ENCODE data around the gene SIX3.

Gene SIX3
- total RNA-seq, result 0 to 0.09 reads per million in 2 donors

DNA sequence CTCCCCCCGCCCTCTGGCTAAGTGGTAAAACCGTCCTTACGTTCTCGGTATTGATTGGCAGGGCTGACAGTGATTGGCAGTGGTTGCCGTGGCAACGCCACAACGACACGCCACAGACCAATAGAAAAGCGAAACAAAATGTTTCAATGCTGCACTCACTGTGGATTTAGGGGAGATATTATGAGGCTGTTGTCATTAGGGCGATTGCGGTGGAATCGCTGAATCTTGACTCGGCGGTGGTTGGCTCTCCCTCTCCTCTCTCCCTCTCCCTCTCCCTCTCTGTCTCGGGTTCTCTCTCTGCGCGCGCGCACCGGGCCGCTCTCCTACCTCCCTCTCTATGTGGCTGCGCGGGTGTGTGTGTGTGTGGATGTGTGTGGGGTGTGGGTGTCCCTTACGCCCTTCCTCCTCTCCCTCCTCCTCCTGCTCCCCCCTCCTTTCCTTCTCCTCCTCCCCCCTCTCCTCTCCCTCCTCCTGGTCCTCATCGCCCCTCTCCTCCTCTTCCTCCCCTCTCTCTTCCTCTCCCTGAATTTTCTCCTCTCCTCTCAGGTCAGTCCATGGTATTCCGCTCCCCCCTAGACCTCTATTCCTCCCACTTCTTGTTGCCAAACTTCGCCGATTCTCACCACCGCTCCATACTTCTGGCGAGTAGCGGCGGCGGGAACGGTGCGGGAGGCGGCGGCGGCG is at the start of gene SIX3:
Gene SIX3 (plus strand): TSS at position 152 of the 684 bp plus-strand sequence. CDS start 403 bp downstream, at position 555.
- DNase-seq, result no peak

DNA sequence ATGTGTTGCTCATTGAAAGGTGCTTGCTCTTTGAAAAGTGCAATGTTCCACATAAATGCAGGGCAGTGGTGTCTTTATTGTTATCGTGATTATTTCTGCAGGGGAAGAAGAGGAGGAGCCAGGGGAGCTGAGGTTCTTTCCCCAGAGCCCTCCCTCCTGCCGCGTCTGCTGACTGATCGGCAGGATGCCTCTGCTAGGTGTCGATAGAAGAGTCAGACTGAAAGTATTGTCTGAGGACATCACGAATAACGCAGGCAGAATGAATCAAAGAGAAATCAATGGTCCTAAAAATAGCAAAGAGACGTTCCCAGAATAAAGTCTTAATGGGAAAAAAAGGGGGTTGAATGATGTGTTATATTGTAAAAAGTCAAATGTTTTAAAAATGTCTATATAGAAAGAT is 47.4 kb upstream of the SIX3 start:
- DNase-seq, result no peak

GRCh38 chr2:44895061-44895460 is 46.4 kb upstream of the SIX3 start:
- no peak for DNase-seq

DNA sequence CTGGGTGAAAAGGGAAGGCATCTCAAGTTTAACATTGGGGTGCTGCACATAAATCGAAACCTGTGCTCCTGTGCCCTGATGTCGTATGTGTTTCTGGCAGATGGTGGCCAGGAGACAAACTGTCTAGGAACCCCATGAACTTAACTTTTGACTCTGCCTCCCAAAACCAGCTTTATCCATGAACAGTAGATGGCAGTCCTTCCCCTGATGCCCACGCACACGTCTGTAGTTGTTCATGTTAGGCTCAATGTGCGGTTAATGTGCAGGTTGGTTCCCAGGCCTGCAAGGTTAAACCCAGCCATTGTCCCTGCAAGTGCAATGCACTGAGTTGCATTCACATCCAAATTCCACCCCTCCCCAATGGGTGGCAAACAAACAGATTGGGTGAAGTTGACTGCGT is 44.1 kb upstream of the SIX3 start:
- no peak for DNase-seq

GRCh38 chr2:44902217-44903137 is 39.0 kb upstream of the SIX3 start:
- DNase-seq, result no peak

DNA sequence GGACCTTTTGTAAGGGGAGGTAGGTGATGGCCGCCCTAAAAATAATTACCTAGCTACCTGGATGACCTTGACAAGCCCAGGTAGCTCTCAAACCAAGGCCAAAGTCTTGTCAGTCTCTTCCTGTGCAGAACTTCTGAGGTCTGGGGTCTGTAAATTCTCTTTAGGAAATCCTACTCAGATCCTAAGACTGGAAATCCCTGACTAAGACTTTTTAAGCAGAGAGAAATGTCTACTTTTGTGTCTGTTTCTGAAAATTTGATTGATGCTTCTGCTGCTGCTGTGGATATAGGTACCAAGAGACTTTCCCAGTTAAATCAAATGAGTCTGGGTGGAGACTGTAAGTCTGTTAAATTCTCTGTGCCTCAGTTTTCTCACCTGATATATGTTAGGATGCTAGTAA is 36.9 kb upstream of the SIX3 start:
- no peak for DNase-seq

GRCh38 chr2:44906972-44907371 is 34.5 kb upstream of the SIX3 start:
- no peak for DNase-seq

GRCh38 chr2:44909831-44910230 is 31.7 kb upstream of the SIX3 start:
- no peak for DNase-seq

DNA sequence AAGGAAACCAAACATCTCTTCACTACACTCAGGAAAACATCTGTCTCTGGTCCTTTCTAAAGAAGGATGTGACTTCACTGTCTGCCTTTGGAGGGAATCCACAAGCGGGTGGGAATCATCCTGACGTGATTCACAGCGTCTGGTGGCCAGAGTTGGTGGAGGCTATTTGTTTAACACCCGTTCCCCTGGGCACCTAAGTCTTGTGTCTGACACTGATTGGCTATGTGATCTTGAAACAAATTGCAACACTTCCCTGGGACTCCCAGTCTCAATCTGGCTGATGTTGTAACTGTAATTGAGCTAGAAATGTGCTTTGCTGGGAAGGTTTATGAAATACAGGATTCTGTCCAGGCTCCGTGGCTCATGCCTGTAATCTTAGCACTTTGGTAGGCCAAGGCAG is 28.8 kb upstream of the SIX3 start:
- DNase-seq, result no peak

GRCh38 chr2:44916291-44916690 is 25.2 kb upstream of the SIX3 start:
- DNase-seq, result no peak

- no peak for DNase-seq
These were observed 23.3 kb upstream of the SIX3 start for GRCh38 chr2:44918095-44918775.

DNA sequence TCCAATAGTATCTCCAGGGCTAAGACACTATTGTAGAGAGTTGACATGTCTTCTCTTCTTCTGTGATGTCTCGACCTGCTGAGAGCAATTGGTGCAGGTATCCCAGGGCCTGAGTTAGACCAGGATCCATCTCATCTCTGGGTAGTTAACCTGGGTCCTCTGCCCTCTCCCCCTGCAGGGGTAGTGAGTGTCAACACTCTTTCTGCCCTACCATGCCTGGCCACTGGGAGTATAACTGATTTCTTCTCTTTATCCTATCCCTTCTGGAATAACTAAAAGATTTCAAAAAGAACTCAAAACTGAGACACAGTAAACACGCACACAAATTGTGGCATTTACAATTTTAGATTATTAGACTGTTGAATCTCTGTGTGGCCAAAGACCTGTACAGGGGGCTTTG is 20.8 kb upstream of the SIX3 start:
- no peak for DNase-seq

DNA sequence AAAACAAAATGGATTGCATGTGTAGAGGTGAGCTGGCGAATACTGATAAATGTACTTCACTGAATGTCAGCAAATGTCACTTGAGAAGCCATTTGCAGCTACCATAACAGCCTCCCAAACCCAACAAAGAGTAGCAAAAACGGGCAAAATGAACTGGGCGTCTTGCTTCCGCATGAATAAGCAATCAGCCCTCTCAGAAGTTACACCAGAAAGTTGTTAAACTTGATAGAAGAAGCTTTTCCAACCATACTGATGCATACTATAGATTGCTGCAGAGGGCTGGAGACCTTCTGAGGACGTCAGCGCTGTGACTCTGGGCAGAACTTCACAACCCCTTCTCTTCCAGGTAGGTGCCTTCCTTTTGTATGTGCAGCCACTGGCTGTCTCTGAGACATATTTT is 18.7 kb upstream of the SIX3 start:
- no peak for DNase-seq

DNA sequence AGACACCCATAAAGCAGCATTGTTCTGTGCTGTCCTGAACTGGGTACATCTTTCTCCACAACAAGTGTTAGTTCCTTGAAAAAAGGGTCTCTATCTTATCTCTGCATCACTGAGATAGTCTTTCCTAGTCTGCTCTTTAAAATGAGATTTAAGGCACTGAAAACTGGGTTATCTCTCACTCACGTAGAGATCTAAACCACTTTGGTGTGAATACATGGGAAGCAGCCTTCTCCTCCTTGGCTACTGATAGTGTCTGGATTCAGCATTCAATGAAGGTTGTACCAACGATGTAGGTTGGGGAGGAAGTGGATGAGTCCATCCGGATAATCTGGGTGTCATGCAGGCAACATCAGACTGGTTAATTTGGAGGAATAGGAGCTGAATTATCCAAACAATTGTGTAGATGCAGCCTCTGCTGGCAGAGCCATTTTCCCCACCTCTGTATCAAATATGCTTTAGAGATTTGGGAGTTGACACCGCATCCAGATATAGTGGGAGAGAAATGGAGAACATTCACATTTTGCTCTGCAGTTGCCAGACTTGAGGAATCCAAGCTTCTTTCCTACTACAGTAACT is 15.9 kb upstream of the SIX3 start:
- DNase-seq, result no peak

GRCh38 chr2:44926957-44927356 is 14.5 kb upstream of the SIX3 start:
- DNase-seq, result no peak

DNA sequence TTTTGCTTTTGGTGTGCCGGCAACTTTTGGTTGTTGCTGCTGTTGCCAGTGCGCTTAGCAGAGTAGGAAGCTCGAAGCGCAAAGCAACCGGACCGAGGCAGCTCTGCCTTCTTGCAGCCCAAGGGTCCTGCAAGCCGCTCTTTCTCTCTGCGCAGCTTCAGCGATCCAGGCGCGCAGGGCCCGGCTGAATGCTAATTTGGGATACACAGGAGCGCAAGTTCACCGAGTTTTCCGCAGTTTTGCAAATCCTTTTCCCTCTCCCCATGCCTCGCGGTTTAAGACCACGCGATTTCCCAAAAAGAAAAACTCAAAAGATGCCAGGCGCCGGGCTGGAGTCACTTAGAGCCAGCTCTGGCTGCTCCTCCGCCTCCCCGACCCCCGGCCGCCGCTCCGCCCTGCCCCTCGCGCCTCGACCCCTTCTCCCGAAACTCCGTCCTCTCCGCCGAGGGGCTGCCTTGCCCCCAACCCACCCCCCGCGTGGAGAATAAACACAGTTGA is 13.5 kb upstream of the SIX3 start:
- no peak for DNase-seq

GRCh38 chr2:44928483-44929158 is 12.9 kb upstream of the SIX3 start:
- no peak for DNase-seq

DNA sequence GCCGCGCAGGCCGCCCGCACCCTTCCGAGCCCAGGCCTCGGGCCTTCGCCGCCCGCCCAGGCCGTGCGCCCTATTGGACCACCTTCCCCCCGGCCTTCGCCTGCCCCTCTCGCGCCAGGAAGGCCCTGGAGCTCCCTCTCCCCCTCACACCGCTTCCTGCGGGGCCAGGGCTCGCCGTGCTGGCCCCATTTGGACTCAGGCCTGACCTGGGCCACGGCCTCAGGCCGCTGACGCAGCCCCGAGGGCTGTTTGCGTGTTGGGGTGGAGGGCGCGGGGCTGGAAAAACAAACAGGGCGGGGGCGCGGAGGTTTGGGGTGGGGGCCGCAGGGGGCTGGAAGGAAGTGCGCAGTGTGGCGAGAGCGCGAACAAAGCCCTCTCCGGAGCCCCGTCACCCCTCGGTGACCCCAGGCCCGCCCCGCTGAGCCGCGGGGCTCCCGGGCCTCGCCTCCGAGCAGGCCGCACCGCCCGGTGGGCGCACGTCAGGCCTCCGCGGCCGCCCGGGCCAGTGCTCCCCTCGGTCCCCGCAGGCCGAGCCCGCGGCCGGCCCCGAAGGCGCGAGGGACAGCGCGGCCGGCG is 12.3 kb upstream of the SIX3 start:
- no peak for DNase-seq

GRCh38 chr2:44929735-44930273 is 11.7 kb upstream of the SIX3 start:
- DNase-seq, result no peak

DNA sequence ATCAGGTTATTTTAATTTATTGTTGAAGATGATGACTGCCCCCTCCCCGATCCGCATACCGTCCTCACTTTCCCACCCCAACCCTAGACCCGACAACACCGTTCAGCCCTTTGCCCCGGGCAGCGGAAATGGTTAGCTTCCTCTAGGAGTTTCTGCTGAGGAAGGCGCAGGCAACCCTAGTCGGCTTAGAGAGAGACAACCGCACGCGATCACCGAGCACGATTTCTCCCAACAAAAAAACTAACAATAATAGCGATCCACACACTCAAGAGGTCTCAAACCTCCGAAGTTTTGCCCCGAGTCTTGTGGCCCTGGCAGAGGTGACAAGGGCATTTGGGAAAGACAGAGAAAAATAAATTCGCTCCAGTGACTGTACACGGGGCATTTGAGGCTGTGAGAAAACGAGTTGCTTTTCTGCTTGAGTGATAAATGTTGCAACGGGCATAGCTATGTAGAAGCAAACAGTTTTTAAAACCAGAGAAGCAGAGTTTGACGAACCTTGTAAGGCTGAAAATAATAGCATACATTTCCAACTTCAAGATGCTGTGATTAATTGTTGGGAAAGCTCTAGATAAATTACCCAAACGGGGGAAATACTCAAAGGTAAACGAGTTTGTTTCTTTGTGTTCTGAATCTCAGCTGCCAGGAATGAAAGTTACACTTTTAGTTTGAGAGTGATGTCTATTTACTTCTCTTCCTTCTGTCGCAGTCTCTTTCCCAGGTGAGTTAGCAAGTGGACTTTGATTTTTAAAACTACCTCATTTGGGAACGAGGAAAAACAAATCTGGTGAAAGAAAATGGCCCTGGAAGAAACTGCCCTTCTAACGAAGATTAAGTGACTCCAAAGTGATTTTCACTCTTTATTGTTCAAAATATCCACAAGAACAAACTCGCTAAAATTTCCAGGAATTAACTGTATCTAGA is 11.0 kb upstream of the SIX3 start:
- DNase-seq, result no peak
